ENCODE measurements around the gene TAAR6. TPM values are rescaled to one million over a fixed set of nuclear protein-coding genes. Genes with fewer than 3 reads are reported as not detected.
A peak's percentile ranks its signal among the peaks of the same experiment; 100 is the strongest.
"Not testable (repeated sequence)": the region's sequence is repeated elsewhere in the genome, so short reads cannot be mapped to it uniquely, and the experiment has no call there.

The TAAR6 gene
- total RNA-seq, 1 experiment from 2014 or later = not detected

DNA sequence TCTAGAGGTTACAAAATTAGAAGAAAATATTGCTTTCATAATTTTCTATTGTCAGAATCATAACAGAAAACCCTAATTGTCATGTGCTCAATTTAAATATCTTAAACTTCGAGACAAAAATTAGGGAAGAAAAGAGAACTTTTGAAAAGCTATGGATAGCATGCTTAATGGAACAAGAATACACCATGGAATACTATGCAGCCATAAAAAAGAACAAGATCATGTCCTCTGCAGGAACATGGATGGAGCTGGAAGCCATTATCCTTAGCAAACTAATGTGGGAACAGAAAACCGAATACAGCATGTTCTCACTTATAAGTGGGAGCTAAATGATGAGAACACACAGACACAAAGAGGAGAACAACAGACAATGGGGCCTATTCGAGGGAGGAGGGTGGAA lies 10.0 kb upstream of the TAAR6 start:
- not testable (repeated sequence) for DNase-seq; H3K36me3 ChIP-seq (replicated peaks; ENCODE audit: control insufficient read depth, insufficient read depth, low read length); H3K27me3 ChIP-seq (ENCODE audit: control insufficient read depth, insufficient read depth, low read length); H3K4me3 ChIP-seq (ENCODE audit: insufficient read depth, low read depth, low read length)

DNA sequence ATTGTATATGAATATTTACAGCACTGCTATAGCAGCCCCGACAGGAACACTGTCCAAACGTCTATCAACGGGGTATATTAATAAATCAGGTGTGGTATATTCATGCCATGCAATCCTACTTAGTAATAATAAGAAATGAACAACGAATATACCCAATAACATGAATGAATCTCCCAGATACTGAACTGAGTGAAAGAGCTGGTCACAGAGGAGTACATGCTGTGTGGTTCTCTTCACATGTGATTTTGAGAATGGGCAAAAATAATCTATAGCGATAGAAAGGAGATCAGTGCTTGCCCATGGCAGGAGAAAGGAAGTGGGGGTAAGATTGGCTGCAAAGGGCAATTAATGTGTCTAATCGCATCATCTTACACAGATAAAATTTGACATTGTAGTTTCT lies 3.7 kb upstream of the TAAR6 start:
- no peak for DNase-seq
- no peaks in the 10 kb centered on the region for H3K27me3 ChIP-seq (ENCODE audit: control insufficient read depth, insufficient read depth, low read length)
- no peak overlapping the region for H3K4me3 ChIP-seq (ENCODE audit: insufficient read depth, low read depth, low read length)
- no peaks in the 10 kb centered on the region for H3K36me3 ChIP-seq (replicated peaks; ENCODE audit: control insufficient read depth, insufficient read depth, low read length)

GRCh38 chr6:132567566-132567965 lies 2.6 kb upstream of the TAAR6 start:
- no peak for DNase-seq

GRCh38 chr6:132568611-132569010 lies 1.5 kb upstream of the TAAR6 start:
- no peak for DNase-seq
- Histone ChIP-seq H3K4me3 (ENCODE audit: insufficient read depth, low read depth, low read length) (no peak overlapping the region), H3K36me3 (replicated peaks; ENCODE audit: control insufficient read depth, insufficient read depth, low read length) (no peaks in the 10 kb centered on the region), H3K27me3 (ENCODE audit: control insufficient read depth, insufficient read depth, low read length) (no peaks in the 10 kb centered on the region)

More at GRCh38 chr6:132567566-132567965, 2.6 kb upstream of the TAAR6 start:
- H3K4me3 ChIP-seq (ENCODE audit: insufficient read depth, low read depth, low read length) = no peak overlapping the region
- no peaks in the 10 kb centered on the region for H3K36me3 ChIP-seq (replicated peaks; ENCODE audit: control insufficient read depth, insufficient read depth, low read length)
- no peaks in the 10 kb centered on the region for H3K27me3 ChIP-seq (ENCODE audit: control insufficient read depth, insufficient read depth, low read length)

DNA sequence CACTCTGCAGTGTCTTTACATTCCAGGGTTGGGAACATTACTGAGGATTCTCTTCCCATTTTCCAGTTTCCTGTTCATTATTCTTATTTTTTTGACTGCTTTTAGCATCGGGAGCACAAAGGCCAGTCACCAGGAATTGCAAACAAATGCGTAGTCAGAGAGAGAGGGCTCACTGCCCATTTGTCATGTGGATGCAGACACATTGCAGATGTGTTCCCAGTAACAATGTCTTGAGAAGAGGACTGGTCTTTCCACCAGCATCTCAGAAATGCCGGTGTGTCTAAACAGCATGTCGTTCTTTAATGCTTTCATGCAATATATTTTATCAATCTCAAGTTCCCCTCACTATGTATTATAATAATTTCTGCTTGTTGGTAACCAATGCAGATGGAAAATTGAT lies 952 bp upstream of the TAAR6 start:
- DNase-seq = peak; percentile 1
- no peaks in the 10 kb centered on the region for H3K36me3 ChIP-seq (replicated peaks; ENCODE audit: control insufficient read depth, insufficient read depth, low read length)
- no peaks in the 10 kb centered on the region for H3K27me3 ChIP-seq (ENCODE audit: control insufficient read depth, insufficient read depth, low read length)
- H3K4me3 ChIP-seq (ENCODE audit: insufficient read depth, low read depth, low read length) = no peak overlapping the region

GRCh38 chr6:132571774-132572173 lies 1.7 kb downstream of the TAAR6 start:
- H3K27me3 ChIP-seq (ENCODE audit: control insufficient read depth, insufficient read depth, low read length) = no peaks in the 10 kb centered on the region
- no peak overlapping the region for H3K4me3 ChIP-seq (ENCODE audit: insufficient read depth, low read depth, low read length)
- DNase-seq = no peak
- no peaks in the 10 kb centered on the region for H3K36me3 ChIP-seq (replicated peaks; ENCODE audit: control insufficient read depth, insufficient read depth, low read length)

- no peaks in the 10 kb centered on the region for H3K27me3 ChIP-seq (ENCODE audit: control insufficient read depth, insufficient read depth, low read length)
- no peak overlapping the region for H3K4me3 ChIP-seq (ENCODE audit: insufficient read depth, low read depth, low read length)
- H3K36me3 ChIP-seq (replicated peaks; ENCODE audit: control insufficient read depth, insufficient read depth, low read length) = no peaks in the 10 kb centered on the region
- no peak for DNase-seq
Observed at GRCh38 chr6:132584698-132585097, 14.6 kb downstream of the TAAR6 start.

DNA sequence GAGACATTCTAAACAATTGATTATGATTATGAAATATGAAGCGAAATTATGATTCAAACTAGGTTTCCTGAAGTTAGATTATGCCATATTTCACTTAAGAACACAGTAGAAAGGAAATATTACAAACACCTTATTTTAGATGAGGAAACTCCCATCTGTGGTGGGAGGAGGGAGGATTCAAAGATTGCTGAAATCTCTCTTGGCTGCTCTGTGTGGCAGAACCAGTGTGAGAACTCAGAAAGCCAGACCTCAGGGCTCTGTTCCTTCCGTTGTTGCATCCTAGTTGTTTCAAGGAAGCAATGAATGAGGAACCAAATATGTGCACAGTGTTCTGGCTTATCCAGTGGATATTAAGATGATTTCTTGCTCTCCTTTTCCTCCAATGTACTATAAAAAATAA lies 17.3 kb downstream of the TAAR6 start:
- Histone ChIP-seq H3K36me3 (replicated peaks; ENCODE audit: control insufficient read depth, insufficient read depth, low read length) (no peaks in the 10 kb centered on the region), H3K4me3 (ENCODE audit: insufficient read depth, low read depth, low read length) (no peak overlapping the region), H3K27me3 (ENCODE audit: control insufficient read depth, insufficient read depth, low read length) (no peaks in the 10 kb centered on the region)
- DNase-seq = no peak

- Histone ChIP-seq H3K4me3 (ENCODE audit: insufficient read depth, low read depth, low read length) (no peak within 1 kb of the TSS), H3K27me3 (ENCODE audit: control insufficient read depth, insufficient read depth, low read length) (no peaks in the 10 kb centered on the region), H3K36me3 (replicated peaks; ENCODE audit: control insufficient read depth, insufficient read depth, low read length) (no peaks in the 10 kb centered on the region)
- DNase-seq = no peak
Observed at GRCh38 chr6:132589454-132589853, 19.3 kb downstream of the TAAR6 start, which contains the start of gene TAAR5. Gene TAAR5 (minus strand): TSS chr6:132589741. CDS start chr6:132589686, 55 bp downstream.

DNA sequence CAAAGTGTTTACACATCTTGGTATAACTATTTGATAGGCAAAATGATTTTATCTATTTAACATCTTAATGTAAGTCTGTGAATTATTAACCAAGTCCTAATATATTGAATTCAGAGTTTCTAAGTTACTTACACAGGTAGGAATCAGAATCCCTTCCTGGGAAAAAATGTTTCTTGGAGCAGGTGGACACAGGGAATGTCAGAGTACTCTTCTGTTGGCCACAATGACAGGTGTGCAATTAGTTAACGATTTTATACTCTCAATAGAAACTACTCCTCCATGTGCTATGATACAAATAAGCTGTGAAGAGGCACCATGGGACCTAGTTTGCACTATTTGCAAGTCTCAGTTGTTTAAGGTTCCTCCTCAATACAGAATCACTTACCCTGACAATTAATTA lies 20.2 kb downstream of the TAAR6 start:
- Histone ChIP-seq H3K4me3 (ENCODE audit: insufficient read depth, low read depth, low read length) (no peak overlapping the region), H3K36me3 (replicated peaks; ENCODE audit: control insufficient read depth, insufficient read depth, low read length) (no peaks in the 10 kb centered on the region)
- DNase-seq = no peak

DNA sequence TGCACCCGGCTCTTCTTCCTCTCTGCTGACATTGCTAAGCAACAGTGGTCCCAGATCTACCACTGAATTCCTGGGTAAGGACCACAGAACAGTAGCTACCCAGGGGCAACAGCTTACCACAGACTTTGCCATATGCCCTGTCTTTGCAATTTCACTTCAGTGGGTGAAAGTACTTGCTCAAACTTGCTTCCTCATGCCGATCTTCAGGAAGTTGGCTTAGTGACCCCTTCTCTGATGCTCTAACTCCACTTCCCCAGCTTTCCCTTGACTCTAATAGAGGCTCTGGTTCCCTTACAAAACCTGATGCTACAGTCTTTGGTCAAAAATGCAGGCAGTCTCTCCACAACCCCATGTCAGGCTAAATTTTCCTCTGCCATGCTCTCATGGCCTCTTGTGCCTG lies 22.7 kb downstream of the TAAR6 start:
- Histone ChIP-seq H3K4me3 (ENCODE audit: insufficient read depth, low read depth, low read length) (no peak overlapping the region), H3K36me3 (replicated peaks; ENCODE audit: control insufficient read depth, insufficient read depth, low read length) (no peaks in the 10 kb centered on the region), H3K27me3 (ENCODE audit: control insufficient read depth, insufficient read depth, low read length) (no peaks in the 10 kb centered on the region)
- no peak for DNase-seq

More for the DNA sequence above, 20.2 kb downstream of the TAAR6 start:
- H3K27me3 ChIP-seq (ENCODE audit: control insufficient read depth, insufficient read depth, low read length) = no peaks in the 10 kb centered on the region

GRCh38 chr6:132596201-132596600 lies 26.1 kb downstream of the TAAR6 start:
- H3K27me3 ChIP-seq (ENCODE audit: control insufficient read depth, insufficient read depth, low read length) = no peaks in the 10 kb centered on the region
- DNase-seq = no peak

DNA sequence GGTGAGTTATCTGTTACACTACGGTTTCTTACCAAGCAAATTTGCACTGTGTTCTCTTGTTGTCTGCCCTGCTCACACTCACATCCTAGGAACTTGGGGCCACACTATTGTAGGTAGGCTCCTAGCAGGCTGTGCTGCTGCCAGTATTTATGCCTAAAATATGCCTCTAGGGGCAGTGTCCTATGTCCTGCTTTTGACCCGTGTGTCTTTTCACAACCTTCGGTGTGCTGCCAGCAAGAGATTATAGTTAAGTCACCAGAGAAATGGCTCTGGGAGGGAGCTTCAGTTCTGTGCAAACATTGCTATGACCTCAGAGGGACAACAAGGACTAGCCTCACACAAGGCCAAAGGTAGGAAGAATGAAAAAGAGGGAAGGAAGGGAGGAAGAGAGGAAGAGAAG lies 28.4 kb downstream of the TAAR6 start:
- DNase-seq = peak; percentile 14
- Histone ChIP-seq H3K4me3 (ENCODE audit: insufficient read depth, low read depth, low read length) (no peak overlapping the region), H3K27me3 (ENCODE audit: control insufficient read depth, insufficient read depth, low read length) (no peaks in the 10 kb centered on the region), H3K36me3 (replicated peaks; ENCODE audit: control insufficient read depth, insufficient read depth, low read length) (no peaks in the 10 kb centered on the region)

More at GRCh38 chr6:132596201-132596600, 26.1 kb downstream of the TAAR6 start:
- Histone ChIP-seq H3K4me3 (ENCODE audit: insufficient read depth, low read depth, low read length) (no peak overlapping the region), H3K36me3 (replicated peaks; ENCODE audit: control insufficient read depth, insufficient read depth, low read length) (no peaks in the 10 kb centered on the region)

DNA sequence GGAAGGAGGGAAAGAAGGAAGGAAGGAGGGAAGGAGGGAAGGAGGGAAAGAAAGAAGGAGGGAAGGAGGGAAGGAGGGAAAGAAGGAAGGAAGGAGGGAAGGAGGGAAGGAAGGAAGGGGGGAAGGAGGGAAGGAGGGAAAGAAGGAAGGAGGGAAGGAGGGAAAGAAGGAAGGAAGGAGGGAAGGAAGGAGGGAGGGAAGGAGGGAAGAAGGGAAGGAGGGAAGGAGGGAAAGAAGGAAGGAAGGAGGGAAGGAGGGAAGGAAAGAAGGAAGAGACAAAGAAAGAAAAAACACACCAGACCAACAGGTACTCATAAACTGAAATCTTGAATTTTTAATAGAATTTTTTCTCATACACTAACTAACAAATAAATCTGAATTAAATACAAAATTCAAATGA lies 30.8 kb downstream of the TAAR6 start:
- not testable (repeated sequence) for DNase-seq; H3K4me3 ChIP-seq (ENCODE audit: insufficient read depth, low read depth, low read length); H3K27me3 ChIP-seq (ENCODE audit: control insufficient read depth, insufficient read depth, low read length); H3K36me3 ChIP-seq (replicated peaks; ENCODE audit: control insufficient read depth, insufficient read depth, low read length)

DNA sequence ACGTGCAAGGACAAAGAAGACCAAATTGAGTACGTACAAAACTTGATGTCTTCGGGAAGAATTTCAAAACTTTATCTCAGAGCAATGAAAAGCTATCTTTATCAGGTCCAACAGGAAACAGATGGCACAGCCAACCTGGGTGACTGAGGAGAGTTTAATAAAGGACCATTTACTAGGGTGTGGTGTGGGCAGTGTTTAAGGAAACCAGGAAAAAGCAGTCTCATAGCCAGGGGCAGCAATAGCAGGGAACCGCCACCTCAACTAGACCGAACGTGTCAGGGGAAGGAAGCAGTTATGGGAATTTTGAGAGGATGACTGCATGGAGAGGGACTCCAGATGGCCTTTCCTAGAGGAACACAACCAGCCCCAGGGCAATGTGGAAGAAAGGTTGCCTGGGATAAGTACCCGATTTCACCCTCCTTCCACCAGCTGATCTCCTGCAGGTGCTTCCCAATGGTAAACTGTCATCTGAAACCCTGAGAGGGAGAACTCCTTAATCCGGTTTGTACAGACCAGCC lies 34.6 kb downstream of the TAAR6 start:
- no peaks in the 10 kb centered on the region for H3K36me3 ChIP-seq (replicated peaks; ENCODE audit: control insufficient read depth, insufficient read depth, low read length)
- H3K27me3 ChIP-seq (ENCODE audit: control insufficient read depth, insufficient read depth, low read length) = no peaks in the 10 kb centered on the region
- no peak for DNase-seq
- H3K4me3 ChIP-seq (ENCODE audit: insufficient read depth, low read depth, low read length) = no peak overlapping the region

All from H7 (cell line).